Stimulated activated naive B cell treated with anti-CD40 and anti-IgM and Interleukin-4, amounts not matched to agents 10 μg/mL and 1 μg/mL and 100 μg/mL, for 72 hours (primary cell): ENCODE results near the gene ANAPC1.
"Not testable (repeated sequence)": the region's sequence is repeated elsewhere in the genome, so short reads cannot be mapped to it uniquely, and the experiment has no call there.

Experiments used
- ATAC-seq, 2 donors: fragments of 150-1000 bp; cut with Tn5 transposase; replicated peaks; 2 replicates each; pipeline ENCODE4 v1.10.0; 2021; ENCODE audit warnings: moderate library complexity in 1 of 2
- DNase-seq: peaks from one replicate; pipeline ENCODE4 v3.0.0; 2021
- H3K27ac Mint-ChIP-seq: one replicate; pipeline ENCODE4 v1.8.0; 2022; ENCODE audit warnings: mild to moderate bottlenecking, mixed read lengths
- H3K27me3 Mint-ChIP-seq, 2 donors: one replicate each; pipeline ENCODE4 v1.8.0; 2022; ENCODE audit warnings: mixed read lengths in 2 of 2
- H3K36me3 Mint-ChIP-seq, 2 donors: one replicate each; pipeline ENCODE4 v1.8.0; 2022; ENCODE audit warnings: mixed read lengths in 2 of 2, mild to moderate bottlenecking in 1 of 2
- H3K4me1 Mint-ChIP-seq, 2 donors: one replicate each; pipeline ENCODE4 v1.8.0; 2022; ENCODE audit warnings: mixed read lengths in 2 of 2, mild to moderate bottlenecking in 1 of 2
- H3K4me3 Mint-ChIP-seq, 2 donors: one replicate each; pipeline ENCODE4 v1.8.0; 2022; ENCODE audit warnings: mild to moderate bottlenecking in 2 of 2, mixed read lengths in 2 of 2, moderate library complexity in 1 of 2
- H3K9me3 Mint-ChIP-seq, 2 donors: one replicate each; pipeline ENCODE4 v1.8.0; 2022; ENCODE audit warnings: mixed read lengths in 2 of 2, mild to moderate bottlenecking in 1 of 2

Gene ANAPC1

GRCh38 chr2:111883661-111884591 is at the start of gene ANAPC1:
Gene ANAPC1 (minus strand): TSS chr2:111884193. CDS start chr2:111880825, 3,368 bp downstream.
- Mint-ChIP-seq H3K9me3 (no peaks in the 10 kb centered on the region), H3K36me3 (peaks cover 9 to 18% of the 10 kb centered on the region in 2 donors), H3K4me3 (peak within 1 kb of the TSS; percentile 96 to 98), H3K27me3 (no peaks in the 10 kb centered on the region), H3K27ac (peak within 1 kb of the TSS; percentile 99), H3K4me1 (peaks cover 4 to 15% of the 10 kb centered on the region in 2 donors)
- peak; percentile 88 for DNase-seq
- ATAC-seq: peak; percentile 95 to 96

- Mint-ChIP-seq H3K9me3 (no peaks in the 10 kb centered on the region), H3K27ac (no peak overlapping the region), H3K4me1 (no peaks in the 10 kb centered on the region), H3K4me3 (no peak overlapping the region), H3K36me3 (no peaks in the 10 kb centered on the region), H3K27me3 (peaks cover 0 to 4% of the 10 kb centered on the region in 2 donors)
- ATAC-seq (no peak), DNase-seq (no peak)
These were observed 48.9 kb upstream of the ANAPC1 start for GRCh38 chr2:111932841-111933291.

- H3K36me3 Mint-ChIP-seq: no peaks in the 10 kb centered on the region
- DNase-seq (no peak), ATAC-seq (no peak)
- no peaks in the 10 kb centered on the region for H3K27me3 Mint-ChIP-seq
- H3K4me1 Mint-ChIP-seq: no peaks in the 10 kb centered on the region
- H3K4me3 Mint-ChIP-seq: no peak overlapping the region
- H3K9me3 Mint-ChIP-seq: no peaks in the 10 kb centered on the region
- no peak overlapping the region for H3K27ac Mint-ChIP-seq
These were observed 46.9 kb upstream of the ANAPC1 start for GRCh38 chr2:111930875-111931274.

DNA sequence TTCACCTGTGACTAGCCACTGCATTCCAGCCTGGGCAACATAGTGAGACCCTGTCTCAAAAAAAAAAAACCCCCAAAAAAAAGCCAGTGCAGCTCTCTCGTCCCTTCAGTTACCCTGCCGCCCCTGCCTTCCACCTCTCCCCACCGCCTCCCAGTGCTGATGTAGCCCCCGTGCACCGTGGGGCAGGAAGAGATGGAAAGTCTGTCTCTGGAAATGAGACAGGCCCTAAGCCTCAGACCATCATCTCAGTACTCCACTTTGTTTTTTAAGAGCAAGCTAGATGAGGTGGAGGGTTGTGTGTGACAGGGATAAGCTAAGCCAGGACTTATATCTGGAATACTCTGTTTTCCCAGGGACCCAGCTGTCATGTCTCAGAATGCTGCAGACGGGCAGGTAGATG is 46.4 kb upstream of the ANAPC1 start:
- ATAC-seq (no peak), DNase-seq (no peak)
- Mint-ChIP-seq H3K4me3 (no peak overlapping the region), H3K27ac (no peak overlapping the region), H3K9me3 (no peaks in the 10 kb centered on the region), H3K36me3 (no peaks in the 10 kb centered on the region), H3K4me1 (no peaks in the 10 kb centered on the region), H3K27me3 (no peaks in the 10 kb centered on the region)

DNA sequence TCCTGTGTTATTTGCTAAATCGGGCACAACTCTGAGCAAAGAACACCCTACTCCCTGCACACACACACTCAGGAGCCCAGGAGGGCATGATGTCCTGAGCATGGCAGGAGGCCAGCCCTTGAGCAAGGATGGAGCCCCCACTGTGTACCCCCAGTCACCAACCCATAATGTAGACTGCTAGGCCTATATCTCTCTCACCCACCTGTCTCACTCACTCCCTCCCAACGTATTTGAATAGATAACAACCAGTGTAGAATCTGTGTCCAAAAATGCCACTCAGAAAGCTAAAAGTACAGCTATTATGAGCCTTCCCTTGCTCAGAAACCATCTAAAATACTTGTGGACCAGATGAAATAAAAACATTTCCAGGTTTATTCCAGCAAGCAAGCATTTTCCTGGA is 43.7 kb upstream of the ANAPC1 start:
- no peaks in the 10 kb centered on the region for H3K4me1 Mint-ChIP-seq
- ATAC-seq (no peak), DNase-seq (no peak)
- H3K36me3 Mint-ChIP-seq: no peaks in the 10 kb centered on the region
- H3K27me3 Mint-ChIP-seq: no peaks in the 10 kb centered on the region
- no peaks in the 10 kb centered on the region for H3K9me3 Mint-ChIP-seq
- no peak overlapping the region for H3K4me3 Mint-ChIP-seq
- no peak overlapping the region for H3K27ac Mint-ChIP-seq

GRCh38 chr2:111924617-111925107 is 40.7 kb upstream of the ANAPC1 start:
- DNase-seq: no peak
- Mint-ChIP-seq H3K27ac (no peak overlapping the region), H3K27me3 (no peaks in the 10 kb centered on the region), H3K4me3 (no peak overlapping the region), H3K36me3 (no peaks in the 10 kb centered on the region), H3K9me3 (no peaks in the 10 kb centered on the region), H3K4me1 (no peaks in the 10 kb centered on the region)
- ATAC-seq: no peak

DNA sequence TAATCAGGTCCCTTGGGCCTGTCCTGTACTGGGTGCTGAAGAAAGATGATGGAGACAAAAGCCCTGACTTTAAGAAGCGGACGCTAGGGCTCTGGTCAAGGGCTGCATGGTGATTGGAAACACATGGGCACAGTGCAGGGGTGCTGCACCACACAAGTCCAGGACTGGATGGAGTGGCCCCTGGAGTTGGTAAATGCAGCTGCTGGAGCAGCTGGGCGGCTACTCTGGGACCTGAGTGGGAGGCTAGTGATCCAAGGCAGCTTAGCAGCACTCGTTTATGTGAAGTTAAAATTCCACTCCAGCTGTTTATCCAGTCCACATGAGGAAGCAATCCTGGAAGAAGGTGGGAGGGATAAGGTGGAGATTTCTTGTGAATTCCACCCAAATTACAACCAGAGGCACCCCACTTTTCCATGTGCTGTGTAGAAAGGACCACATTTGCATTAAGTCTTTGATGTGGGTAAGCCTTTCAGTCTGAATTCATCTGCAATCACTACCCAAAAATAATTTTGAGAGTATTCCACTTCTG is 39.3 kb upstream of the ANAPC1 start:
- no peak for ATAC-seq
- H3K27me3 Mint-ChIP-seq: peaks cover 0 to 2% of the 10 kb centered on the region in 2 donors
- no peaks in the 10 kb centered on the region for H3K4me1 Mint-ChIP-seq
- no peaks in the 10 kb centered on the region for H3K9me3 Mint-ChIP-seq
- H3K4me3 Mint-ChIP-seq: no peak overlapping the region
- no peak overlapping the region for H3K27ac Mint-ChIP-seq
- no peaks in the 10 kb centered on the region for H3K36me3 Mint-ChIP-seq
- no peak for DNase-seq

DNA sequence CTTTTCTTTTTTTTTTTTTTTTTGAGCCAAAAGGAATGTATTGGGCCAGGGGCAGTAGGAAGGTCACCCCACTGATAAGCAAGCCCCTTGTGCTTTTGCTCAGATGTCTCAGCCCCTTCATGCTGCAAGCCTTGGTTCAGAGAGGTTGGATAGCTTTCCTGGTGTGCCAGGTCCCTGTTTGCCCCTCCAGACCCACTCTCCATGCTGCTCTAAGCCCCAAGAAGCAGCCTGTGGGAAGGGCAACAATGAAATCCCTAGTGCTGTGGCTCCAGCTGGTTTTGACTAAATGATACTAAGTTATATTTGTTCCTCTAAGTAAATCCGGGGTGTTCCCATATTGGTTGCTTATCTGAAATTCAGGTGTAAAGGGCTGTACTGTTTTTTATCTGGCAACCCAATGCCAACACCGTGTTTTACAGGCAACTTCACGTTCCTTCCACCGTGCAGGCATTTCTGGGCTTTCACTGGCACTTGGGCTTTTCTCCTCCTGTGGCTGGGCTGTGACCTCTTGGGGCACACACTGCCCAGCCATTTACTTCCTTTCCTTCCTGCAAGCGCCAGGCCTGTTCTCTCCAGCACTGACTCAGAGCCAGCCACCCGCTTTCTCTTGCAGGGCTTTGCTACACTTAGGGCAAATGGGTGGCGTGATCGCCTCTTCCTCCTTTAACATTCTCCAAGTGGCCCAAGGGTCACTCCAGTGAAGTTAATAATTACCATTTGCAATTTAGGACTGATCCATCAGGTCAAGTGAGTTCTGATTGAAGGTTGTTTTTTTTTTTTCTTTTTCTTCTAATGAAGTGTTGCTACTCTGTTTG is 36.0 kb upstream of the ANAPC1 start:
- H3K27me3 Mint-ChIP-seq: peaks cover 0 to 9% of the 10 kb centered on the region in 2 donors
- H3K27ac Mint-ChIP-seq: peak overlapping the region; percentile 37
- H3K4me3 Mint-ChIP-seq: no peak overlapping the region
- H3K9me3 Mint-ChIP-seq: no peaks in the 10 kb centered on the region
- no peak for ATAC-seq
- H3K36me3 Mint-ChIP-seq: no peaks in the 10 kb centered on the region
- no peak for DNase-seq
- no peaks in the 10 kb centered on the region for H3K4me1 Mint-ChIP-seq

DNA sequence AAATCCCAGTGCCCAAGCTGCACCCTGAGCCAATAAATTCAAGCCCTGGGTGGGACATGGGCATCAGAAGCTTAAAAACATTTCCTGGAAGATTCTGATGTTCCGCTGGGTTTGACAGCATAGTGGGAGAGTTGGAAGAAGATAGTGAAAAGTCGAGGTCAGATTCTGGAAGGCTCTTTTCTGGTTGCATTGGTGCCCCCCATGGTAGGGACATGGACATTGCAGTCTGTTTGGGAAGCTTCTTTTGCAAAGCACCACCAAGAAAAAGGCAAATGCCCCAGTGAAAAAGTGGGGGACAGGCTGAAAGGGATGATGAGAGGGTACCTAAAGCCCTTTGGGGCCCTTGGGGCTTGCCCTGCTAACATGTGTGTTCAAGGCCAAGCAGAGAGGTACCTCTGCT is 35.4 kb upstream of the ANAPC1 start:
- ATAC-seq: no peak
- H3K27me3 Mint-ChIP-seq: peaks cover 0 to 9% of the 10 kb centered on the region in 2 donors
- no peaks in the 10 kb centered on the region for H3K9me3 Mint-ChIP-seq
- no peak overlapping the region for H3K4me3 Mint-ChIP-seq
- no peaks in the 10 kb centered on the region for H3K4me1 Mint-ChIP-seq
- H3K27ac Mint-ChIP-seq: no peak overlapping the region
- no peak for DNase-seq
- no peaks in the 10 kb centered on the region for H3K36me3 Mint-ChIP-seq

DNA sequence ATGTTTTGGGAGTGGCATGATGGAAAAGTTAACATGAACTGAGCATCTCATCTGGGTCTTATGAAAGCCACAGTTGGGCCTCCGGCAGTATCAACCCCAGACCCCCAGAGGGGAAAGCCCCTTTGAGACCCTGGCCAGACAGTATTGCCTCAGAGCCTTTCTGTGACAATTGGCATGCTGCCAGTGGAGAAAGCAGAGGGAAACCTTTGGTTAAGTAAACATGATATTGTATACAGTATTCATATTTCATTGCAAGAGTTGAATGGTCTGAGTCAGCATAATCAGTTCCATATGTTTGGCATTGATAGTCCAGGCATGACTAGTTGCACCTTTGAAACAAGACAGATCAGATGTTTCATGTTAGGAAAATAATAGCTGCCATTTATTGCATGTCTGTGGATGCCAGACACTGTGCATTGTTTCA is 34.4 kb upstream of the ANAPC1 start:
- ATAC-seq (no peak), DNase-seq (no peak)
- Mint-ChIP-seq H3K27ac (no peak overlapping the region), H3K9me3 (no peaks in the 10 kb centered on the region), H3K4me1 (no peaks in the 10 kb centered on the region), H3K27me3 (peaks cover 0 to 9% of the 10 kb centered on the region in 2 donors), H3K4me3 (no peak overlapping the region), H3K36me3 (no peaks in the 10 kb centered on the region)

DNA sequence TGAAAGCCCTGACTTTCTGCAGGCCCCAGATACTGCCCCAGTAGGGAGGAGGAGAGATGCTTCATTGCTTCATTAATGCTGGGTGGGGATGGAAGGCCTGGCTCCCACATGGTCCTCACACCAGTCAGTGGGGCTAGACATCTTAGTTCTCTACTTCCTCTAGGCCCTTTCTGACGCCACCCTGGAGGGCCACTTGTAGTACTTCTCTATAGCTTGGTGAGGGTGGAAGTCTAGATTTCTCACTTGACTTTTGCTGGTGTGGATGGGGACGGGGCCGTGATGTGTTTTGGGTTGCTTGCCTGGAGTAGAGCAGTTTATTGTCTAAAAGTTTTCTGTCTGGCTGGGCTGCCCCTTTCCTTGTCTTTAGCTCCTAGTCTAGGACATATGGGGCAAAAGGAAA is 33.1 kb upstream of the ANAPC1 start:
- DNase-seq (no peak), ATAC-seq (no peak)
- Mint-ChIP-seq H3K4me1 (no peaks in the 10 kb centered on the region), H3K4me3 (no peak overlapping the region), H3K27ac (no peak overlapping the region), H3K9me3 (no peaks in the 10 kb centered on the region), H3K27me3 (peaks cover 0 to 9% of the 10 kb centered on the region in 2 donors), H3K36me3 (no peaks in the 10 kb centered on the region)

- no peak for ATAC-seq
- Mint-ChIP-seq H3K27me3 (no peaks in the 10 kb centered on the region), H3K36me3 (no peaks in the 10 kb centered on the region), H3K4me3 (no peak overlapping the region), H3K27ac (no peak overlapping the region), H3K4me1 (peaks cover 3 to 4% of the 10 kb centered on the region in 2 donors), H3K9me3 (no peaks in the 10 kb centered on the region)
- no peak for DNase-seq
These were observed 28.6 kb upstream of the ANAPC1 start for GRCh38 chr2:111912547-111912946.

DNA sequence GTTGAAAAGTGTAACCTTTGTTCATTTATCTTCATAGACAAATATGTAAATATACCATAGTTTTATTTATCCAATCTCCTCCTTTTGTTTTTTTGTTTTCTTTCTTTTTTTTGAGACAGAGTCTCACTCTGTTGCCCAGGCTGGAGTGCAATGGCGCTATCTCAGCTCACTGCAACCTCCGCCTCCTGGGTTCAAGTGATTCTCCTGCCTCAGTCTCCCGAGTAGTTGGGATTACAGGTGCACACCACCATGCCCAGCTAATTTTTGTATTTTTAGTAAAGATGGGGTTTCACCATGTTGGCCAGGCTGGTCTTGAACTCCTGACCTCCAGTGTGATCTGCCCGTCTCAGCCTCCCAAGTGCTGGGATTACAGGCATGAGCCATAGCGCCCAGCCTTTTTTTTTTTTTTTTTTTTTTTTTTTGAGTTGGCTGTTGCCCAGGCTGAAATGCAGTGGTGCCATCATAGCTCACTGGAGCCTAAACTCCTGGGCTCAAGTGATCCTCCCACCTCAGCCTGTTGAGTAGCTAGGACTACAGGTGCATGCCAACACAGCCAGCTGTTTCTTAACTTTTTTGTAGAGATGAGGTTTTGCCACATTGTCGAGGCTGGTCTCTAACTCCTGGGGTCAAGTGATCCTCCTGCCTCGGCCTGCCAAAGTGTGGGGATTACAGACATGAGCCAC is 27.4 kb upstream of the ANAPC1 start:
- not testable (repeated sequence) for H3K27me3 Mint-ChIP-seq, H3K4me3 Mint-ChIP-seq, H3K36me3 Mint-ChIP-seq, H3K27ac Mint-ChIP-seq, ATAC-seq, H3K9me3 Mint-ChIP-seq, H3K4me1 Mint-ChIP-seq, DNase-seq
